ENCODE measurements around the gene CYB5RL.

DNA sequence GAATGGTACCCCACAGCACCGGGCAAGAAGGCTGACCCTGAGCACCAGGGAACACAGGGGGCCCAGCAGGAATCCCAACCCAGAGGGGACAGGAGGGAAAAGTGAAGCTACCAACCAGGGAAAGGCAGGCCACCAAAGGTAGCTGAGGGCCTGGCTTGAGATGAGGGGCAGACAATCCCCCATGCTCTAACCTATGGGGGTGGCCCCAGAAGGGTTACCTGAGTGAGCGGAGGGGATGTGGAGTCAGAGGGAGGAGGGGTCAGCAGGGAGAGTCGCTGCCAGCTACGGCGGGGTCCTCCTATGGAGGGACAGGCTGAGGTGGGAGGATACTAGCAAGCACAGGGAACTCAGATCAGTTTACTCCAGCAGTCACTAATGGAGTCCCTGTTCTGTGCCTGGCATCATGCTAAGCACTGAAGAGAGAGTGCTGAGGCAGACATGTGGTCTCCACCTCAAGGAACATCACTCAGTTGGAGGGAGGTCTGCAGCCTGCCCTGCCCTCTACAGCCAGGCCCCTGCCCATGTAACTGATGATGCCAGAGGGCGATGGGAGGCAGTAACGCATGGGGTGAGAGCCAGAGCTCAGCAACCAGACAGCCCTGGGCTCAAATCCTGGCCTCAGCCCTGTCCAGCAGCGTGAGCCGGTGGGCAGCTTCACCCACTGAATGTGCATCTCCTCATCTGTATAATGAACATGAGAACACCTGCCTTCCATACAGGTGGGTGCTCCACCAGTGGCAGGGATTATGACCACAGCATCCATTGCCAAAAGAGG, 21.3 kb downstream of the CYB5RL start:
- TF ChIP-seq YY1 (IDR thresholded peaks at IDR 0.05; ENCODE audit: insufficient read depth, insufficient read length), result no peak
- TF ChIP-seq ZNF274 (IDR thresholded peaks at IDR 0.05; ENCODE audit: low read depth, low read length), result no peak
- TF ChIP-seq SUZ12 (IDR thresholded peaks at IDR 0.05; ENCODE audit: extremely low read depth, insufficient read depth, insufficient read length), result no peak

All from NT2/D1 (cell line).